Muscle of arm (tissue), 12 donors: ENCODE data around the gene ZNF462. TPM values are rescaled to one million over a fixed set of nuclear protein-coding genes. Genes with fewer than 3 reads are reported as not detected.

Experiments used
- DNase-seq: peaks from one replicate; pipeline ENCODE4 v3.0.0-alpha.2; 2013
- polyA plus RNA-seq, 12 donors: library from polyadenylated mRNA; unstranded; fragments of 120-200 nt; gene quantifications; one replicate each; pipeline ENCODE4 v1.2.1, GENCODE V29; 2013; ENCODE audit not compliant: insufficient read length in 12 of 12

Gene ZNF462
- polyA plus RNA-seq, 12 donors, result 7.8 to 105 (median 10.3) TPM

DNA sequence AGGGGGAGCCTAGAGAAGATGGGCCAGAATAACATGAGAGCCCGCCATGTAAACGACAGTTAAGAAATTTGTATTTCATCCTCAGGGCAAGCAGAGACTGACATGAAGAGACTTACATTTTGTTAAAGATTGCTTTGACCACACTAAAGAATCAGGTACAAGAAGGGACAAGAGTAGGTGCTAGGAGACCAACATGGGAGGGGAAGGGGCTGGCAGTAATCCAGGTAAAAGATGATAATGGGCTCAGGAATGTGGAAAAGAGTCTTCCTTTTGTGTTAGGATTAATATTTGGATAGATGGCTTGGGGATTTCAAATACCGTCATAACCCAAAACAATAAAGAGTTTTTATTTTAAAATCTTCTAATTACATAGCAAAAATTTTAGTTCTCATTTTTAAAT is 137.3 kb downstream of the ZNF462 start:
- no peak for DNase-seq

DNA sequence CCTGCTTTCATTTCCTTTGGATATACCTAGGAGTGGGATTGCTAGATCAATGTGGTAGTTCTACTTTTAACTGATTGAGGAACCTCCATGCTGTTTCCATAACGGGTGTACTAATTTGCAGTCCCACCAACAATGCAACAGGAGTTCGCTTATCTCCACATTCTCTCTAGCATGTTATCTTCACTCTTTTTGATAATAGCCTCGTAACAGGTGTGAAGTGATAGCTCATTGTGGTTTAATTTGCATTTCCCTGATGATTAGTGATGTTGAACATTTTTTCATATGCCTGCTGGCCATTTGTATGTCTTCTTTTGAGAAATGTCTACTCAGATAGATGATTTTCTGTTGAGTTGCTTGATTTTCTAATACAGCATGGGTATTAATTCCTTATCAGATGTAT is 142.2 kb downstream of the ZNF462 start:
- DNase-seq, result no peak

DNA sequence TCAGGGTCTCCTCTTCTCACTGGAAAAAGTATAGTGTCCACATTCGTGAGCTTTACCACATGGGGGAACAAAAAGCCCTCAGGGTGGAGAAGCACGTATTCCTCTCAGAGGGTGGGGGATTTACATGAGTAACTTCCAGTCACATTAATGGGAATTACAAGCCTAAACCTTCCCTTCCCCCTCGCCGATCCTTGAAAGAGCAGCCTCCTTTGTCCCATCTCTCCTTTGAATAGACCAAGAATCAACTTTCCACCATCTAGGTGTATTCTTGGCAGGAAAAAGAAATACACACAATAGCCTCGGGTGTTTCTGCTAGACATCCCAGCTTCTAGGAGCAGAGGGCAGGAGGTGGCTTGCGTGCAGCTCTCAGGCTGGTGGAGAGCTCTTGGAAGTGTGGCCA is 144.4 kb downstream of the ZNF462 start:
- no peak for DNase-seq

DNA sequence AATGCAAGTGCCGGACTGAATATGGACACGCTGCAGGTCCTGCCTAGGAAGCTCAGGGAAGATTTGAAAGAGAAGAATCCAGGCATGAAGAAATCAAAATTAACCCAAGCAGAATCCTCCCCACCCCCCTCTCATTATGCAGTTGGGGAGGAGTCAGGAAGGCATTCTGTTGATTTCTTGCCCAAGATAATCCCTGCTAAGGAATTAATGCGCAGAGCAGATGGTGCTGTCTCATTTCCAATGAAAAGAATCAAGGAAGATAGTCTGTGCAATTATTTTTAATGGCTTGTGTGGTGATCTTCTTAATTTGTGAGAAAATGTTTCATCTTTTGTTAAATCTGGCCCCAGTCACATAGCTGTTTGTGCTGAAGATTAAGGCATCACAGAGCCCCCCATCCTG is 145.0 kb downstream of the ZNF462 start:
- DNase-seq, result no peak

DNA sequence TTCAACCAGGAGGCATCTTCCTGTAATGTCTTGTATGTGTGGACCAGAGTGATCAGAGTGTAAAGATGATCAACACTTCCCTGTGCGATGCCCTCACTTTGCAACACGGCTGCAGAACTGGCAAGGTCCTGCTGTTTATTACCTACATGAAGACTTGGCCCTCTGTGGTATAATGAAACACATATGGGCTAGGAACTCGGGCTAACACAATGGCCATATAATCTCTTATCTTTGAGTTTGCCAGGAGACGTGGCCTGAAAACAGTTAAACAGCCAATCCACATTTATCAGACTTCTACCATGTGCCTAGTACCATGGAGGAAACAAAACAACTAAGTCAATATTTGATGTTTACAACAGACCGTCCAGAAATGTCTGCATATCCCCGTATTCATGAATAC is 145.5 kb downstream of the ZNF462 start:
- no peak for DNase-seq

DNA sequence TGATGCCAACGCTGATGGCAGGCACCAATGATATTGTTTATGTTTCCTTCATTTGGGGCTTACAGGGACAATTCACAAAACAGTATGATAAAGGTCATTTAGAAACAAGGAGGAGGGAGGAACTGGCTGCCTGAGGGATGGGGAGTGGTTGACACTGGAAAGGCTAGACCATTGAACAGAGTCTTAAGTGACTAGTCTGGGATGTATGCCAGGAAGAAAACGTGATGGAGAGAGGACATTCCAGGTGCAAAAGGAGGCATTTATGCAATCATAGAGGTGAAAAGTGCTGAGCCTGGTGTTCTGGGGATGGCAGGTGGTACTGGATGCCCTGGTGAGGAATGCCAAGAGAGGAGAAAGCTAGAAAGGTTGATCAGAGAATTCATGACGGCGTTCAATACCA is 153.4 kb downstream of the ZNF462 start:
- no peak for DNase-seq

DNA sequence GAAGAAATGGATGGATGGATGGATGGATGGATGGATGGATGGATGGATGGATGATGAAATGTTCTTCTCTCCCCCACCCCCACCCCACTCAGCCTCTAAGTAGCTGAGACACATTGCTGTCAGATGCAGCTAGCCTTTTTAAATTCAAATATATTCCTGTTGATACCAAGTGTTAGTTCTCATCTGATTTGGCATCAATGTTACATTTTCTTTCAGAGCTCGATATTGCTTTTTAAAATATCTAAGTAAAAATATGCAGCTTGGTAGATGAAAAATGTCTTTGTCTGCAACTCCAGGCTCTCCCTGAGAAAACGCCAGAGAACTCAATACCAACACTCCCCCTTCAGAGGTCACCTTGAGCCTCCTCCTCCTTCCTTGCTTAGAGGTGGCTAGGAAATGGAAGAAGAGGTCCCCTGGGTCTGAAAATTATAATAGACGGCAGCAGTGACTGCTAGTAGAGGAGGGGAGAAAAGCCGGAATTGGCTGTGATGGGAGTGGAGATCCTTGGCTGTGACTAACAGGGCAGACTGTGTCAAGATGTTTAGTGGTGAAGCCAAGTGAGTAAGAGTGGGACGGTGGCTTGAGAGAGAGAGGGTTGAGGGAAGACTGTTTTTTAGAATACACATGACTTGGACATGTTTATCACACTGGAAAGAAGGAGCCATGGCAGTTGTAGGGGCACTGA is 156.0 kb downstream of the ZNF462 start:
- DNase-seq, result peak; percentile 17

DNA sequence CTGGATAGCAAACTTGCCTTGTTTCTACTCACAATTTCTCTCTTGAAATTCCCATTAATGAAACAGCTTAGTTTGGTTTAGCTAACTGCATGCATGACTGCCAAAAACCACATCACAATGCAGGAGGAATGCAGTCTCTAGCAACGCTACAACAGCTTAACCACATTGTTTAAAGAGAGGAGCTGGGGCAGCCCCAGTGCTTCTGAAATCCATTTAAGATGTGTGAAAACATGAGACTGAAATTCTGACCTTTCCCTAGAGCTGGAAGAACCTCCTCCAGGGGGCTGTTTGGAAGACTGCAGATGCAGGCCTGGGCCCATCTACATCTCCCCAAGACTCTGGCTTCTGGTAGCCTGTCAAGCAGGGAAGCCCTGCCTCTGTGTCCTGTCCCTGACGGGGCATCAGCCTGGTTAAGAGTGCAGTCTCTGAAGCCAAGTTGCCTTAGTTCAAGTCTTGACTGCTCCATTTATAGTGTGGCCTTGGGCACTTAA is 157.1 kb downstream of the ZNF462 start:
- peak; percentile 73 for DNase-seq

DNA sequence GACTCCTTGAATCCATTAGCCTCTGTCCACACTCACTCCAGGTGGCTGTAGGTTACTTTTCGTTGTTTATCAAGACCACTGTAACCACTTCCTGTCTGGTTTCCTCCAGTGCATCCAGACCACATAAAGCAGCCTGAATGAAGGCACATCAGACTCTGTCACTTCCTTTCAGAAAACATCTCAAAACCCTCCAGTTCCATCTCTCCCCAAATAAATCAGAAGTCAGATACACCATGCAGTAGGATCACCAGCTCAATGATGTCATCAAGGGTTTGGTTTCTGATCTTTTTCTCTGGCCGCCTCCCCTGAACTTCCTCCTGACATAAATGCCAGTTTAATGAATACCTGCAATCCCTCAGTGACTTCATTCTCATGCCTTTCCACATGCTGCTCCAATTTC is 161.2 kb downstream of the ZNF462 start:
- no peak for DNase-seq

DNA sequence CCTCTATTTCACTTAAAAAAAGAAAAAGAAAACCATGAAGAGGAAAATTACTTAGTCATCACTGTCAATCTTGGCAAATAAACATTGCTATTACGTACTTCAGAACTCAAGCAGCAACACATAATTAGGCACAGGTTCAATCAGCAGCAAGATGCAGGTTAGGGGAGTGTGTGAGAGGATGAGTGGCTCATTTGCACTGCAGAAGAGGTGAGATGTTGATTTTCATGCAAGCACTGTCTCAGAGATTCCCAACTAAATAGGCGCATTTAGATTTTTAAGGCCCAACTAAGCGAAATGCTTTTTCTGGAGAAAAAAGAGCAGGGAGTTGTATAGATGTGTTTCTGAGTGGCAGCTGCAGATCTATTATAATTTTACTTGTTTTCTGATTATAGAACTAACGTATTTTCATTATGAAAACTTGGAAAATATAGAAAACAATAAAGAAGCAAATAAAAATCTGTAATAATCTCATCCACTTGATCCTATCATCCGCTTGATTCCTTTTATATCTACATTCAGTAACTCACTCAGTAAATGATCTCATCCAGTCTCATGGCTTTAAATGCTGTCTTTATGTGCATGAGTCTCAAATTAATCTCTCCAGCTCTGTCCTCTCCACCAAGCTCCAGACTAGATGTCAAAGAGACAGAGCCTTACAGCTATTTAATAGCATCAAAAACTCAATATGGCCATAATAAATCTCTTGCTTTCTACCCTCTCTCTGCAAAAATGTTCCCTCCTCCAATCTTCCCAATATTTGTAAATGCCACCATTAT is 162.5 kb downstream of the ZNF462 start:
- DNase-seq, result no peak

DNA sequence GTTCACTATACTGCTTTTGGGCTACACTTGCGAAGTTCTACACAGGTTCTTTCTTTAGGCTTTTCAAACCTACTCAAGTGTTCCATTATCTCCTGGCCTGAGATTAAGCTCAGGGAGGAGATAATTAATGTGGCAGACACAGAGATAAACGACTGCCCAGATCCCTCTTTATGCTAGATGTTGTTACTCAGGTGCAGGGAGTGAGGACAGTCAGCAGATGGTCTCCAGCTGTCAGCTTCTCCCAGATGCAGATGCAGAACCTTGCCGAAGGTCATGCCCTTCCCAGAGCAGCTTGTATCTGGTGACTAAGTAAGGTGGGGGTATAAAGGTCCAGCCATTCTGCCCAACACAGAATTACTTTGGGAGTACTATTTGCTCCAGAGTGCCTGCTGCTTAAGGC is 166.2 kb downstream of the ZNF462 start:
- DNase-seq, result no peak

DNA sequence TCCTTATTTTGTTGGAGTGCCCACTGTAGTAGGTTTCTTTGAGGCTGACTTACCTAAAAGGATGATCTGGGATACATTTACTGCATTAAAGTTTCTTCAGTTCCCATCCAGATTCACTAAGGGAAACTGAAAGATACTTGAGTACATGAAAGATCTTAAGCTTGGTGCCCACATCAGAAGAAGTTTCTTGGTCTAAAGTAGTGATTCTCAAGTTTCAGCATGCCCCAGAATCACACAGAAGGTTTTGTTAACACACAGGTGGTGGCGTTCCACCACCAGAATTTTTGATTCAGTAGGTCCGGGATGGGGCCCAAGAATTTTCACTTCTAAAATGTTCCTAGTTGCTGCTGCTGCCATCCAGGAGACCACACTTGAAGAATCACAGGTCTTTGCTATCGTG is 171.0 kb downstream of the ZNF462 start:
- no peak for DNase-seq

DNA sequence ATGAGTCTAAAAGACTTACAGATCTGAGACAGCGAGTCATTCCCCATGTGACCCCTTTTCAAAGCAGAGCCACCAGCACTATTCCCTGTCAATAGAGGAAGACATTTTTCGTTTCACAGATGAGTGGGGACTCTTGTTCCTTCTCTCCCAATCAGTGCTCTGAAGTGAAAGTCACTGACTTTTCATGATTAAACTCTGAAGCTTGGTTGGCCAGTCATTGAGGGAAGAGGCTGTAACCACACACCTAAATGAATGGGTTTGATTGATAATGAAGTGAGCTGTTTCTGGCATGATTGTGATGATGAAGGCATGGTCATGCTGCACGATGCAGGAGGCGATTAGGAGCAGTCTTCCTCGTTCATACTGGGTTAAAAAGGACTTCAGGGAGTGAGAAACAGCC is 171.9 kb downstream of the ZNF462 start:
- no peak for DNase-seq

DNA sequence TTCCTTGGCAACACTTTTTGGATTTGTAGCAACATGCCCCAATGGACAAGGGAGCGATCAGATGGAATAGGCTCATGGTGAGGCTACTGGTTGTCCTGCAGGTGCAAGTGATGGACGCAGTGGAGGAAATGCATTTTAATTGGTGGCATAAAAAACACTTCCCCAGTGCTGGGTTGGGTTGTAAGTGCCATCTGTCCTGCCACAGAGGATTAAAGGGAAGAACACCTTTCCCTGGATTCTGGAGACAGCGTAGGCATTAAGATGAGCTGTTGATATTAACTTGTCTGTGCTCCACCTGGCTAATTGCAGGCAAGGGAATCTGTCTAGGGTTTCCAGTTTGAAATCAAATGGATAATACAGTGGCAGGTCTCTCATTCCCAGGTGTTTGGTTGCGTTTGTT is 173.4 kb downstream of the ZNF462 start:
- no peak for DNase-seq

DNA sequence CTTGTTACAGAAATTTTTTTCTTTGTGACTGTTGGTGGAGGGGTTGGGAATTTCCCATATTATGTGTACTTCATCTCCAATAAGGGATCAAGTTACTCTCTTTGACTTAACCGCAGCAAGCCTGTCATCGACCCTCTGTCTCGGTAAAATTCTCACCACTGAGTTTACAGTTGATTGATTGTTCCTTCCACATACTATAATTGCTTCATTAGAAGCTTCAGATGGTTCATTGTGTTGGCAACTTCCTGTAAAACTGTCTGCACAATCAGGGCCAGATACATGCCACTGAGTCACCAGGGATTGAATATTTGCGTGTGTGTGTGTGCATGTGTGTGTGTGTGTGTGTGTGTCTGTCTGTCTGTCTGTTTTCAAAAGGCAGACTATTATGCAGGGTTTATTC is 176.6 kb downstream of the ZNF462 start:
- DNase-seq, result no peak

DNA sequence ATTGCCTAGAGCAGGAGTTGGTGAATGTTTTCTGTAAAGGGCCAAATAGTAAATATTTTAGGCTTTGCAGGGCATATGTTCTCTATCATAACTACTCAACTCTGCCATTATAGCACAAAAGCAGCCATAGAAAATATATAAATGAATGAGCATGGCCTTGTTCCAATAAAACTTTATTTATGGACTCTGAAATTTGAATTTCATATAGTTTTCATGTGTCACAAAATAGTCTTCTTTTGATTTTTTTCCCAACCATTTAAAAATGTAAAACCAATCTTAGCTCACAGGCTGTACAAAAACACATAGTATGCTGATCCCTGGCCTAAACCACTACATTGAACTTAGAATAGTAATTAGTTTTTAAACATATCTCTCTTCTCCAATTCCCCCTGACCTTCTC is 179.6 kb downstream of the ZNF462 start:
- DNase-seq, result no peak

DNA sequence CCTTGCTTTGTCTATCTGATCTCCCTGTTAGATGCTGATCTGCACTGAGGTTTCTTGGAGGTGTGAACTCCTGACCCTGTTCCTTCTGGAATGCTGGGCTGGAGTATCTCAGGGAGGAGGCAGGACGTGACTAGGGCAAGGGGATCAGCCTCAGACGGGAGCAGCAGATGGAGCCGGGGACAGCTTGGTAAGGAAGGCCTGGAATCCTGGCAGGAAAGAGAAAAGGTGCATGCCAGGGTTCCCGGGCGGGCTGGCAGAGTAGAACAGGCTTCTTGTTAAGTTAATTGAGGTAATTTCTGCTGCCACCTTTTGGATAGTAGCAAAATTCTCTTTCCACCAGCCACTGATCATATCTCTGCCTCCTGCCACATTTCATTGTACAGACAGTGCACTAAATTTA is 180.9 kb downstream of the ZNF462 start:
- DNase-seq, result no peak

DNA sequence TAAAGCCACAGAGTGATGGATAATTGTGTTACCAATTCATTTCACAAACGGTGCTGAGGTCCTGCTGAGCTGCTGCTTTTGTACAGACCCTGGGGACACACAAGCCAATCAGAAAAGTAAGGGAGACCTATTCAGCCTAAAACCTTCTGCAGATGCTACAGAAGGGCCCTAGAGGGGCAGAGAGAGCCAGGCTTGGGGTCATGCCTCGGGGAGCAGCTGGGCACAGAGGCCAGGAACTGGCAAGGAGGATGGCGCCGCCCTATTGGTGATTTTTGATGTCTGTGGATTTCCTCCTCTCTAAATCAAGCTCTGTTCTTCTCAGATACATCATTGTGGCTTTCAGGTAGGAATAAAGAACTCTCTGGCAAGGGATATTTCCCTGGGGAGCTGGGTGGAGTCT is 181.9 kb downstream of the ZNF462 start:
- no peak for DNase-seq

DNA sequence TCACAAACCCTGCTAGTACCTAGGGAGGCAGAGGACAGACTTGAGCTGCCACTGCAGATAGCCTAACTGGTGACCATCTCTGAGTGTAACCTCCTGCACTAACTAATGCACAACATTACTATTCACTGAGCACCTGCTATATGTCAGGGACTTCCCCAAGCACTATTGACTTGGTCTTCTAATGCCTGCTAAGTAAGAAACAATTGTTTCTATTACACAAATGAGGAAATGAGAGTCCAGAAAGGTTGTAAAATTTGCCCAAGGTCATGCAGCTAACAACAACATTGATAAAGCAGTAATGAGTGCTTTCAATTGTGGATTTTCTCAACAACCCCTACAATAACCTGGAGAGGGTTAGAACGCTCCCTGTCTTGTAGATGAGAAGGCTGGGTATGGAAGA is 183.7 kb downstream of the ZNF462 start:
- DNase-seq, result no peak

DNA sequence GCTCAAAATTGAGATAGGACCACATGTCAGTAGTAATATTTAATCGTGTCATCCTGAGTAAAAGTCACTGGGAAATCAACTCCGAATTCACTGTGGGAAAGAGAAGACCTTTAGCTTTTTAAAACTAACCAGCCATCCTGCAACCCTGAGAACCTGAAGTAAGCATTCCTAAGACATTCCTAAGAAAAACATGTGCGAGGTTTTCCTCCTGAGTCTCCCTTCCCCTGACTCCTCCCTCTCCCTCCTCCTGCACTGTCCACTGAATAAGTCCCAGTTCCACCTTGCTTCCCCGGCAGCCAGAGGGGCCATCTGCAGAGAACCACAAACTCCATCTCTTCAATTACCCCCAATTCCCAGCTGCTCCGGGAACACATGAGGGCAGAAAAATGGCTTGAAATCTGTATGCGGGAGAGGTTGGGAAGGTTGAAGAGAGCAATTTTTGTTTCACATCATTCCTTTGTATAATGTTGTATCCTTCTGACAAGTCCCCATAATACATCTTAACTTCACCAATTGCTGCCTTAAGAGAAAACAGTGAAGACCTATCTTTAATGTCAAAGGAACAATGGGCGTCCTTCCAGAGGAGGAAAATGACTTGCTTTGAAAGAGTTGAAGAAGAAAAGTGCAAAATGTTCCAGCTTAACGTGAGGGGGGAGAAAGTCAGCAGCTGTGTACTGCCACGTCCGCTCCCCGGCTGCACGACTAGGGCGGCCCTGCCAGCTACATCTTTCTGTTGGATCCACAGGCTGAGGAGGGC is 186.3 kb downstream of the ZNF462 start:
- peak; percentile 26 for DNase-seq

DNA sequence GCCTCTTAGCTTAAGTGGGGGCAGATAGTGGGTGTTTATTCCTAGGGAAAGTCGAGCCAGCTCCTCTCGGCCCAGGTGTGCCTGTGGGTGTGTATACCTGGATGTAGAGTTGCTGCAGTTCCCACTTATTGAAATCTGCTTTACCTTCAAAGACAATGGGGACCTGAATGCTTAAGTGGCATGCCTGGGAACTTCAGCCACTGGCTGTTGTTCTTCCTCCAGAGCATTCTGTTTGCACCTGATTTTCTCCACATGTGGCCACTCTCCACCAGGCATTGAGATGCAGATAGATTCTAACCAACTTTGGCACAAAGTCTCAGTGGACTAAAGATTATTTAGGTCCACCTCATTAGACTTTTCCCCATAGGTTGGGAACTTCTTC is 186.8 kb downstream of the ZNF462 start:
- no peak for DNase-seq

DNA sequence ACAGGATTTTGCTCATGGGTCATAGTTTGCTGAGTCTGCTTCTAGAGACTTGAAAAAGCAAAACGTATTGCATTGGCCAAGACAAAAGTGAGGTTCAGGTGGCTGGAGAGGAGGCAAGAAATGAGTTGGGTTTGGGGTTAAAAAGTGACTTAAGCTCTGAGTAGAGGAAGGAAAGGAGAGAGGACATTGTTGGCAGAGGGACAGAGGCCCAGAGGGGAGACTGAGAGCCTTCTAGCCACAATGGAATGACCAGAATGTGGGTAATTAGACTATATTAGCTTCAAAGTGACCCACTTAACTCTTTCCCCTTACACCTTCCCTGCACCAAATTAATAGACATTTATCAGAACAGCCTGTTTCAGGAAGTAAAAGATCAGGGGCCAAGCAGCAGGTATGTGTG is 188.4 kb downstream of the ZNF462 start:
- no peak for DNase-seq

DNA sequence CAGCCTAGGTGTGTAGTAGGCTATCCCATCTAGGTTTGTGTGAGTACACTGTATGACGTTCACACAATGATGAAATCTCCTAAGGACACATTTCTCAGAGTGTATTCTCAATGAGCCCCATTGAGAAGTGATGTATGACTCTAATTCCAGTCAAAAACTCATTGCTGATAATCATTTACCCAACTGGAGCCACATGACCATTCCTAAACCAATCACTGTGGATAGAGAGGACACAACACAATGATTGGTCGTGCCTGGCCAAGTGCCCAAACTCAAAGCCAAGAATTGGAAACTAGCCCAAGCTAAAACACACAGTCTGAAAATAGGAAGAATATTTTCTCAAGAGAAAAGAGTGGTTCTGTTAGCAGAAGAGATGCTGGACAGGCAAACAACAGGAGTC is 191.2 kb downstream of the ZNF462 start:
- DNase-seq, result no peak
